ENCODE results near the gene ACTN4.
A peak's percentile ranks its signal among the peaks of the same experiment; 100 is the strongest.

ACTN4 gene

GRCh38 chr19:38690146-38690545 lies 42.7 kb downstream of the ACTN4 start:
- H3K27ac ChIP-seq, result peak overlapping the region in 7 of 21 experiments; percentile 26 to 81 (median 54)
- no peak overlapping the region for H3K4me3 ChIP-seq

- peak overlapping the region in 9 of 21 experiments; percentile 26 to 89 (median 77) for H3K27ac ChIP-seq
These were observed 43.4 kb downstream of the ACTN4 start for GRCh38 chr19:38690832-38691231.

DNA sequence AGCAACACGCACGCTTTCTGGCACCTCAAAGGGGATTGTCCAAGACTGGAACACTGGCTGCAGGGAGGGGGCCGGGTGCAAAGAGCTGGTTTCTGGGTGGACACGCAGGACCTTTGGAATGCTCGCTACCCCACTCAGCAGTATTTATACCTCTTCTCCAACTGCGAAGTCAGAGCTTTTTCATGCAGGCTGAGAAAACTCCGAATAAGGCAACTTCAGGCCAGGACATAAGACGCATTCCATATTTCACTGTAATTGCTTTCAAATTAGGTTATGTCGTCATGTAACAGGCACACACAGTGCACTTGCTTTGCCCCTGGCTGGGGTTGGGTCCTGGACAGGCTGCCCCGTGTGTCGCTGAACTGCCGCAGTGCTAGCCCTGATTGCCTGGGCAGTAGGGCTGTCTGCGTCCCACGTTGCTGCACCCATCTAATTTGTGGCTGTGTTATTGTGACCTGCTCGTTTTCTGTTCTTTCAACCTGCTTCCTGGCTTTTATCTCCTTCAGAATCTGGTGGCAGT lies 44.5 kb downstream of the ACTN4 start:
- H3K4me3 ChIP-seq, result no peak overlapping the region
- H3K27ac ChIP-seq, result peak overlapping the region in 20 of 21 experiments; percentile 5 to 89 (median 77)

More at GRCh38 chr19:38690832-38691231, 43.4 kb downstream of the ACTN4 start:
- no peak overlapping the region for H3K4me3 ChIP-seq

GRCh38 chr19:38692458-38693379 lies 45.3 kb downstream of the ACTN4 start:
- Histone ChIP-seq H3K27ac (peak overlapping the region in 20 of 21 experiments; percentile 41 to 89 (median 77)), H3K4me3 (no peak overlapping the region)

GRCh38 chr19:38693380-38694223 lies 46.2 kb downstream of the ACTN4 start:
- Histone ChIP-seq H3K27ac (peak overlapping the region; percentile 41 to 89 (median 77)), H3K4me3 (no peak overlapping the region)

GRCh38 chr19:38695317-38695683 lies 47.9 kb downstream of the ACTN4 start:
- no peak overlapping the region for H3K4me3 ChIP-seq
- peak overlapping the region in 17 of 21 experiments; percentile 33 to 89 (median 77) for H3K27ac ChIP-seq

- Histone ChIP-seq H3K27ac (peak overlapping the region in 15 of 21 experiments; percentile 26 to 85 (median 77)), H3K4me3 (no peak overlapping the region)
These were observed 48.6 kb downstream of the ACTN4 start for GRCh38 chr19:38695832-38696728.

DNA sequence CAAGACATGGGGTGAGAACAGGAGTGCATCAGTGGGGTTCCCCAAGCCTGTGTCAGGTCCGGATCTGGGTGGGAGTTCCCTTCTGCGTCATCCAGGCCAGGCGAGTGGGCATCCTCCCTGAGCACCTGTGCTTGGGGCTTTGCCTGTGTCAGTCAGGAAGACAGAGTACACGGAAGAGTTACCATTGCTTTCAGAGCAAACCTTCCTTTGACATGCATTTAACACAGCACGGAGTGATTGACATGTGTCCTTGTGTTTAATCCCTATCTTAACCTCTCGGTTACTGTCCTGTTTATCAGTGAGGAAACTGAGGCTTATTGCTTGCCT lies 49.2 kb downstream of the ACTN4 start:
- no peak overlapping the region for H3K4me3 ChIP-seq
- H3K27ac ChIP-seq, result peak overlapping the region in 15 of 21 experiments; percentile 1 to 83 (median 71)

- peak overlapping the region in 20 of 21 experiments; percentile 15 to 83 (median 69) for H3K27ac ChIP-seq
- no peak overlapping the region for H3K4me3 ChIP-seq
These were observed 49.7 kb downstream of the ACTN4 start for GRCh38 chr19:38697197-38697596.

DNA sequence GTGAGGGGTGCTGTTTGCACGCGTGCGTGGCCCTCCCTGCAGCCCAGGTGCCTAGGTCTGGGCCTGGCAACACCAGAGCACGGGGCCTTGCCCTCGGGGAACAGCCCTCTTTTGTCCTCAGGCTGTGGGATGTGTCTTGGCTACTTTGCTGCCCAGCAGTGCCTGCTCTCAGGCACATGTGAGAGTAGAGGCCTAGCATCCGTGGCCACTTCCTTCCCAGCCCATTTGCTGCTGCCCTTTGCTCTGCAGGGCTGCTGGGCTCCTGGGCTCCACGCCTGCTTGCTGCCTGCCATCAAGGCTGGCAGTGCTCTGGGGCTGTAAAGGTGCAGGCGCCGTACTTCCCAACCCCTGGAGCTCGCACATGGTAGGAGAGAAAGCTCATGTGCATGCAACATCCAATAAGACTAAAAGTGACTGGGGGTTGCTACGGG lies 50.2 kb downstream of the ACTN4 start:
- Histone ChIP-seq H3K4me3 (no peak overlapping the region), H3K27ac (peak overlapping the region in 20 of 21 experiments; percentile 15 to 83 (median 69))

- no peak overlapping the region for H3K4me3 ChIP-seq
- H3K27ac ChIP-seq, result peak overlapping the region in 19 of 21 experiments; percentile 39 to 83 (median 70)
These were observed 51.0 kb downstream of the ACTN4 start for GRCh38 chr19:38698225-38699026.

DNA sequence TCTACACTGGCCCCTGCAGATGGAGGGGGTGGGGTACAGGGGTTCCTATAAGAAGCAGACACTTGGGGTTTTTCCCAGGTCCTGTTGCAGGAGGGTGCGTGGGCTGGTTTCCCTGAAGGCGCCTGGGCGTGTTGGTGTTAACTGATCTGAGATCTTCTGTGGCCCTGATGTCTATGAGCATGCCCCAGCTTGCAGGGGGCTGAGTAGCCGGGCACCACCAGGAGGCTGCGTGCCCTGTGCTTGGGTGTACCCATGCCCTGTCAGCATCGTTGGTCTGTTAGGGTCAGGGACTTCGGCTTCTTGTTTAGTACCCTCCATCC lies 51.5 kb downstream of the ACTN4 start:
- Histone ChIP-seq H3K27ac (peak overlapping the region in 19 of 21 experiments; percentile 0 to 83 (median 68)), H3K4me3 (no peak overlapping the region)

GRCh38 chr19:38699647-38700349 lies 52.3 kb downstream of the ACTN4 start:
- Histone ChIP-seq H3K4me3 (no peak overlapping the region), H3K27ac (peak overlapping the region in 18 of 21 experiments; percentile 0 to 83 (median 67))

- Histone ChIP-seq H3K27ac (peak overlapping the region in 12 of 21 experiments; percentile 13 to 80 (median 54)), H3K4me3 (no peak overlapping the region)
These were observed 53.0 kb downstream of the ACTN4 start for GRCh38 chr19:38700350-38700901.

DNA sequence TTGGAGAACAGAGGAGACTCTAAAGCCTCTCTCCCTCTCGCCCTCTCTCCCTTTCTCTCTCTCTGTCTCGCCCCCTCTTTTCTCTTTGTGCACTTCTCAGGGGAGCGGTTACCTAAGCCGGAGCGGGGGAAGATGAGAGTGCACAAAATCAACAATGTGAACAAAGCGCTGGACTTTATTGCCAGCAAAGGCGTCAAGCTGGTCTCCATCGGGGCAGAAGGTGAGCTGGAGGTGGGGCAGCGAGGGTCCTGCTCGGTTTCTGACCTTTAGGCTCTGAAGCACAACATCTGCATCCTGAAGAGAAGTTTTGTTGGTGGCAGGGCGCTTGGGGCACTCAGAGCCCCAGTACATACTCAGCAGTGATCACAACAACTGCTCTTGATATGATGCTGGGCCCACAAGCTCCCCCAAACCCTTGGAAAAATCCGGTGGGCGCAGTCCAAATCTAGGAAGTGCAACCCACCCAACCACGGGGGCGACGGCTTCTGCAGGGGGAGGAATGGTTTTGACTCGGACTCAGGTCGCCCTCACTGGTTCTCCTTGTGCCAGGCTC lies 53.5 kb downstream of the ACTN4 start:
- no peak overlapping the region for H3K4me3 ChIP-seq
- H3K27ac ChIP-seq, result peak overlapping the region in 14 of 21 experiments; percentile 11 to 77 (median 50)

- H3K4me3 ChIP-seq, result no peak overlapping the region
- H3K27ac ChIP-seq, result peak overlapping the region in 17 of 21 experiments; percentile 11 to 71 (median 48)
These were observed 54.1 kb downstream of the ACTN4 start for GRCh38 chr19:38701455-38702063.

- Histone ChIP-seq H3K27ac (peak overlapping the region in 14 of 21 experiments; percentile 3 to 71 (median 52)), H3K4me3 (no peak overlapping the region)
These were observed 54.8 kb downstream of the ACTN4 start for GRCh38 chr19:38702278-38702677.

All from skin epidermis (tissue), 12 donors.